Measurements from ENCODE around the gene HOXD1. TPM values are rescaled to one million over a fixed set of nuclear protein-coding genes. Genes with fewer than 3 reads are reported as not detected.

HOXD1 gene
- total RNA-seq, 1 experiment from 2014 or later, result not detected

- intact Hi-C loops (cut with micrococcal nuclease), result no loop called here
- Mint-ChIP-seq H3K4me3 (ENCODE audit: unreplicated experiment) (no peak overlapping the region), H3K9me3 (ENCODE audit: unreplicated experiment) (no peaks in the 10 kb centered on the region), H3K36me3 (ENCODE audit: insufficient read depth, unreplicated experiment) (no peaks in the 10 kb centered on the region), H3K4me1 (ENCODE audit: insufficient read depth, unreplicated experiment) (no peaks in the 10 kb centered on the region), H3K27me3 (ENCODE audit: insufficient read depth, unreplicated experiment) (no peaks in the 10 kb centered on the region), H3K27ac (ENCODE audit: low read depth, unreplicated experiment) (no peak overlapping the region)
- no peak for DNase-seq (ENCODE audit: unreplicated experiment)
- ChIA-PET CTCF (interaction anchor here (0.7 kb wide), 1 partner anchor 14 kb away, joined by 3 read pairs; no protein-coding TSS in a partner anchor), POLR2A (interaction anchor here (0.7 kb wide), 1 partner anchor 464 kb away, joined by 3 read pairs; no protein-coding TSS in a partner anchor)
- BruUV-seq (replicated peaks), result no TSS peak
- no peak for TF ChIP-seq CTCF (IDR thresholded peaks at IDR 0.05; ENCODE audit: unreplicated experiment)
Observed at GRCh38 chr2:176172895-176173566, 15.4 kb upstream of the HOXD1 start.

- DNase-seq (ENCODE audit: unreplicated experiment), result no peak
- Mint-ChIP-seq H3K27ac (ENCODE audit: low read depth, unreplicated experiment) (no peak overlapping the region), H3K36me3 (ENCODE audit: insufficient read depth, unreplicated experiment) (no peaks in the 10 kb centered on the region), H3K27me3 (ENCODE audit: insufficient read depth, unreplicated experiment) (no peaks in the 10 kb centered on the region), H3K4me1 (ENCODE audit: insufficient read depth, unreplicated experiment) (no peaks in the 10 kb centered on the region), H3K4me3 (ENCODE audit: unreplicated experiment) (no peak overlapping the region), H3K9me3 (ENCODE audit: unreplicated experiment) (no peaks in the 10 kb centered on the region)
- TF ChIP-seq CTCF (IDR thresholded peaks at IDR 0.05; ENCODE audit: unreplicated experiment), result no peak
- ChIA-PET POLR2A (interaction anchor here (0.7 kb wide), 1 partner anchor 463 kb away, joined by 3 read pairs; no protein-coding TSS in a partner anchor), CTCF (interaction anchor here (1.0 kb wide), 1 partner anchor 975 kb away, joined by 7 read pairs; no protein-coding TSS in a partner anchor)
- intact Hi-C loops (cut with micrococcal nuclease), result no loop called here
- BruUV-seq (replicated peaks), result no TSS peak
Observed at GRCh38 chr2:176173567-176174381, 14.7 kb upstream of the HOXD1 start.

GRCh38 chr2:176174382-176174823, 14.1 kb upstream of the HOXD1 start:
- POLR2A ChIA-PET, result no interaction called here
- Mint-ChIP-seq H3K9me3 (ENCODE audit: unreplicated experiment) (no peaks in the 10 kb centered on the region), H3K4me1 (ENCODE audit: insufficient read depth, unreplicated experiment) (no peaks in the 10 kb centered on the region), H3K27me3 (ENCODE audit: insufficient read depth, unreplicated experiment) (peaks cover 3% of the 10 kb centered on the region), H3K27ac (ENCODE audit: low read depth, unreplicated experiment) (no peak overlapping the region), H3K4me3 (ENCODE audit: unreplicated experiment) (no peak overlapping the region), H3K36me3 (ENCODE audit: insufficient read depth, unreplicated experiment) (no peaks in the 10 kb centered on the region)
- no TSS peak for BruUV-seq (replicated peaks)
- no peak for DNase-seq (ENCODE audit: unreplicated experiment)
- intact Hi-C loops (cut with micrococcal nuclease), result no loop called here
- TF ChIP-seq CTCF (IDR thresholded peaks at IDR 0.05; ENCODE audit: unreplicated experiment), result no peak
- CTCF ChIA-PET, result interaction anchor here (1.0 kb wide), 1 partner anchor 975 kb away, joined by 7 read pairs; no protein-coding TSS in a partner anchor

All from MCF 10A (cell line).